ENCODE results near the gene FLG. TPM values are rescaled to one million over a fixed set of nuclear protein-coding genes. Genes with fewer than 3 reads are reported as not detected.

The FLG gene
- total RNA-seq, 1 experiment from 2014 or later = 0.12 TPM

Other genes with a start within 250 kb of the FLG start
- gene TCHHL1, start 236.2 kb downstream of the FLG start, total RNA-seq (2022) = not detected in 2 replicates
- gene TCHH, start 209.8 kb downstream of the FLG start, total RNA-seq (2022) = 0.12 and 0.22 TPM in 2 replicates
- not detected in 2 replicates for gene RPTN, start 166.0 kb downstream of the FLG start, total RNA-seq (2022)
- gene HRNR, start 101.0 kb downstream of the FLG start, total RNA-seq (2022) = not detected in 2 replicates
- gene FLG2, start 34.8 kb upstream of the FLG start, total RNA-seq (2022) = not detected in 2 replicates
- gene CRNN, start 89.0 kb upstream of the FLG start, total RNA-seq (2022) = not detected in 2 replicates
- not detected in 2 replicates for gene LCE5A, start 185.6 kb upstream of the FLG start, total RNA-seq (2022)
- gene CRCT1, start 189.2 kb upstream of the FLG start, total RNA-seq (2022) = not detected in 2 replicates
- not detected in 2 replicates for gene LCE3E, start 241.5 kb upstream of the FLG start, total RNA-seq (2022)

Measured in MCF 10A (cell line).